NK-92 treated with Interleukin-12 subunit alpha and Interleukin-12 subunit beta, amount 100 ng/mL, for 24 hours (cell line): ENCODE measurements around the gene CRMP1.

Experiments
- DNase-seq: peaks from one replicate; lab custom pipeline; 2025; lab: John Stamatoyannopoulos, UW

CRMP1 gene

GRCh38 chr4:5893004-5893580, at the start of gene CRMP1:
Gene CRMP1 (minus strand): TSS chr4:5893086. CDS start chr4:5892969, 117 bp downstream.
- no peak for DNase-seq

- no peak for DNase-seq
Measured at GRCh38 chr4:5941601-5942000, 48.7 kb upstream of the CRMP1 start.

- no peak for DNase-seq
Measured at GRCh38 chr4:5940470-5941203, 47.8 kb upstream of the CRMP1 start.

GRCh38 chr4:5933996-5934831, 41.3 kb upstream of the CRMP1 start:
- no peak for DNase-seq

GRCh38 chr4:5933116-5933515, 40.2 kb upstream of the CRMP1 start:
- DNase-seq = no peak

GRCh38 chr4:5932035-5932568, 39.2 kb upstream of the CRMP1 start:
- DNase-seq = no peak

- DNase-seq = no peak
Measured at GRCh38 chr4:5931526-5931925, 38.6 kb upstream of the CRMP1 start.

DNA sequence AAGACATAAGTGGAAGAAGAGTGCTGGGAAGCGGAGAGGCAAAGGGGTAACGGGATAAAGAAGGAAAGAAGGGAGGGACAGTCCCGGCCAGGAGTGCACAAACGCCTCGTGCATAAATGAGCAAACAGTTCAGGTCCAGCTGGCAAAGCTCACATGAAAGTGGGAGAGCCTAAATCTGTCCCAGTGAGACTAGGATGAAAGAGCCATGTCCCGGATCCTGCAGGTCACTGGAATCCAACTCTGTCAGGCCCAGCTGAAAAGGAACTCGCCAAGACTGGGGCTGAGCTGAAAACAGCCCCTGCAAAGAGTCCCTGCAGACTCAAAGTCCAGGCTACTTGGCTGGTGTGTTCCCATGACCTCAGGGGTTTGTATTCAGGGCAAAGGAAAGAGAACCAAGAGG, 38.0 kb upstream of the CRMP1 start:
- DNase-seq = no peak

DNA sequence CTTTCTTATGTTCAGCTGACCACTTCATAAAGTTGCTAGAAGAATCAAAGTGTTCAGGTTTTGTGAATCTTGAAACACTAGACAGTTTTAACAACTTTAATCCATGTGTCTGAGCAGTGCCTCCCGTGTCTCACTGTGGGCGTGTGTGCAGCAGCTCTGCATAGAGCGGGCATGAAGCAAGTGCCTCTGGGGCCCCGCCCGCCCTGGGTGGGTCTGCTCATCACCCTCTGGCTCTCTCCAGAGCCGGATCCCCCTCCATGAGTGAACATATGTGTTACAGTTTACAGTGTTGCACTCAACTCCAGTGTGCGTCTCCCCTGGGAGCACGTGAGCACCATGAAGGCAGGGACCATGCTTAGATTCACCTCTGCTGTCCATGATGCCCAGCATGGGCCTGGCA, 37.6 kb upstream of the CRMP1 start:
- no peak for DNase-seq

- no peak for DNase-seq
Measured at GRCh38 chr4:5928844-5929420, 36.0 kb upstream of the CRMP1 start.

DNA sequence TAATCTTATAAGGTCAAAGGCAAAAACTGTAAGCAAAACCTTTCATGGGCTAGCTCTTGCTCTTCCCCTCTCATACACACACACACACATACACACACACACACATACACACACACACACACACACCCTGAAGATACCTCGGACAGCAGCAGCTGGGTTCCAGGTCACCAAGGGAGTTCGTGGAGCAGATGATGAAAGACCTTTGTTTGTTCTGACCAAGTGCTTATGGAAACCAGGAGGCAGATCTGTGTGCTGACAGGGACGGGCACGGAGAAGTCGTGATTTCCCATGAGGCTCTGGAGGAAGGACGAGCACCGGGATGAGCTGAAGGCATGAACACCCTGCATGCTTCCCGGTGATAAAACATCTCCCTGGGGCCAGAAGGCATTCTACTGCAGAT, 35.4 kb upstream of the CRMP1 start:
- no peak for DNase-seq

DNA sequence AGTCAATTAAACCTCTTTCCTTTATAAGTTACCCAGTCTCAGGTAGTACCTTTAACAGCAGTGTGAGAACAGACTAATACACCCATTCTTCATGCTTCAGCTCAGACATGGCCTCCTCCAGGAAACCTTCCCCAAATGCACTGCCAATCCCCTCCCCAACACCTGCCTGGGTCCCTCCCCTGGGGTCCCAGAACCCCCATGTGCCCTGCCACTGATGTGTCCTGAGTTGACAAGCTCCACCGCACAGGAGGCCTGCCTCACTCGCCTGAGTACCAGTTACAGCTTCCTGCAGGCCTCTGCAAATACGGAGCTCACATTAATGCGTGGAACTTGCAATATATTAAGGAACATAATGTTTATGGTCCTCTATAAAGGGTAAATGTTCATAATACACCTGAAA, 34.9 kb upstream of the CRMP1 start:
- no peak for DNase-seq

GRCh38 chr4:5927116-5927515, 34.2 kb upstream of the CRMP1 start:
- no peak for DNase-seq

DNA sequence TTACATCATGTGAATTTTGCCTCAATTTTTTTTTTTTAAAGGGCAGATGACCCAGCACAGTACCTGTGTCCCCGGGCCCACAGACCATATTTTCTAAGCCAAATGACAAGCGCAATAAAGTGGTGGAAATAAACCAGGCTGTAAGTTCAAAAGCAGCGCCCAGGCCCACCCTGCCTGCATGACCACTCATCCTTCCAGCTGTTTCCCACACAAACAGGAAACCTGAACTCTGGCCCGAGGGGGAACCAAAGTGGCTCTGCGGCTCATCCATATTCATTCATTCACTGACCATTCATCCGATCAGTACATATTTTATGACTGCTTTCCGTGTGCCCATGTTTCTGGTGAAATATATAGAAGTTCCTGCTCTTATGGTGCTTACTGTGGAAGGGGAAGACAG, 33.7 kb upstream of the CRMP1 start:
- DNase-seq = no peak

DNA sequence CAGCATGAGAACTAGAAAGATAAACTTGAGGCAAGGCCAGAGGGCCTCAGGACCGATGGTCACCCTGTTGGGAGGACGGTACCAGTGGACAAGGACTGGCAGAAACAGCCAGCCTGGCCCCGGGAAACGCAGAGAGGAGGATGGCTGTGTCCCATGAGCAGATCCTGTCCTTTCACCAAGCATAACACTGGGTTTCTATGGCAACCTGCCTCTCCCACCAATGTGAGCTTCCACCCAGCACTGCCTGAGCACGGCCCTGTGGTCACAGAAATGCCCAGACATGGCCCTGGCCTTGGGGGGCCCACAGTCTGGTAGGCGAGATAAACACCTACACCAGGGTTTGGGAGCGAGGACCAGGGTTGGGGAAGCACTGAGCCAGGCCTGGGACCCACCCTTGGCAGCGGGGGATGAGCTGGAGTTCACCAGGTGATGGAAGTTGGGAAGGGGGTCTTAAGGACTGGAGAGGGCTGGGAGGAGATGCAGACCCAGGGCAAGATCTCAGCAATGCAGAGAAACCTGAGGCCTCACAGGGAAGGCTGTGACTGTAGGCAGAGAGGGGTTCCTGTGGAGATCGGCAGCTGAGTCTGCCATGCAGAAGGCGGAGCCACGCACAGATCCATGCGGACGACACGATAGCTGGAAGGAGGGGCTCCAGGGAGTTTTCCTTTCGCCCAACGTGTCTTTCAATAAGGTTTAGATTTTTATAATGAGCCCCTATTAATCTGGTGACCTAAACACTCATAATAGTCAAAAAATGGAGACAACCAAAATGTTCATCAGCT, 32.7 kb upstream of the CRMP1 start:
- DNase-seq = no peak

GRCh38 chr4:5924461-5925125, 31.7 kb upstream of the CRMP1 start:
- no peak for DNase-seq

DNA sequence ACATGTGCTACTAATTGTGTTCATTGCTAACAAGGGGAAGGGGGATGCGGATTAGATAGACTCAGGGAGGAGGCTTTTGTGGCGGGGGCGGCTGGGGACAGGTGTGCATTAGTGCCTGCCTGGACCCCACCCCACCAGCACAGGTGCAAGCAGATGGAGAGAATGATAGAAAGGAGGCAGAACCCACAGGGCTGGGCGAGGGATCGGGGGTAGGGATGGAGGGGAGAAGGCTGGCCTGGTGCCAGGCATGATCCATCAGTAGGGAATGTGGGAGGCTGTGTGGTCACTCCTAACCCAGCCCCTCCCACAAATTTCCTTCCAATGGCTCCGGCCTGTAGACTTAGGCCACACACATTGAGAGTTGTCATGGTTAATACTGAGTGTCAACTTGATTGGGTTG, 30.5 kb upstream of the CRMP1 start:
- no peak for DNase-seq

- DNase-seq = no peak
Measured at GRCh38 chr4:5922556-5922955, 29.7 kb upstream of the CRMP1 start.

GRCh38 chr4:5921981-5922380, 29.1 kb upstream of the CRMP1 start:
- no peak for DNase-seq

DNA sequence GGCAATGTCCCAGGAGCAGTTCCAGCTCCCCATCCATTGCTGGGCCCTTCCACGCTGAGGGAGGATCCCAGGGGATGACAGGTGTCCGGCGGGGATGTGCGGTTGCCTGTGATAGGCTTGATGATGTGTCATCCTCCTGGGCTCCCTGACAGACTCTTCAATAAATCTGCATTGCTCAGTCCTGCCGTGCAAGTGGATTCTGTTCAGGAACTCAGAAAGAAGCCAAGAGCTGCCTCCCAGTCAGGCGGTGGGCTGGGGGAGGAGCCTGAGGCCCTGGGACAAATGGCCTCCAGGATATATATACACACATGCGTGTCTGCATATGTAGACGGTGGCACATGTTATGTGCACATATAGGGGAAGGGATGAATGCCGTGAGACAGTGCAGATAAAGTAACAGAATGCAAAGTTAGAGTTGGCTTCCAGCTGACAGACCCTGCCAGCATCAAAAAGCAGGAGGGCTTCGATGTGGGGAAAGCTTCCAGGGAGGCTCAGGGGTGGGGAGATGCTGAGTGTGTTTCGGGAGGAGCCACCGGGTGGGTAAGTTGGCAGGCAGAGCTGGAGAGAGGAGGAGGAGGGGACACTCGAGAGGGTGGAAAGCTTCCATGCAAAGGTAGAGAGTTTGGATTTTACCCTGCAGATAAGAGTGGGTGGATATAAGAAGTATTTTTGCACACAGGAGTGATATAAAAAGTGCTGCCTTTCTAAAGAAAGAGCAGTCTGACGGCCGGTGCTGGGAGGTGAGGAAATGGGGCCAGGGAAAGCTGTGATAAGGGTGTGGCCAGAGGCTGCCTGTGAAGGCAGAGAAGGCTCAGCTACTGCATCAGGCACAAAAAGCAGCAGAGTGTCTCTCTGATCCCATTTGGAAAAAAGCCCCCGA, 28.5 kb upstream of the CRMP1 start:
- DNase-seq = no peak
